ENCODE results near the gene DOP1A. TPM values are rescaled to one million over a fixed set of nuclear protein-coding genes. Genes with fewer than 3 reads are reported as not detected.

The DOP1A gene
- total RNA-seq, 1 experiment from 2014 or later = 16.1 TPM

- TF ChIP-seq CTCF (IDR thresholded peaks at IDR 0.05; ENCODE audit: insufficient read depth in 1 of 2, low read depth in 1 of 2, low read length in 1 of 2, severe bottlenecking in 1 of 2, unreplicated experiment in 1 of 2) = no peak
- intact Hi-C loops (cut with micrococcal nuclease; ENCODE audit: unreplicated experiment) = loop anchor here (1.0 kb wide), 1 partner anchor 71 kb away; the partner anchor contains the start of gene DOP1A
- Mint-ChIP-seq H3K36me3 (ENCODE audit: insufficient read depth, unreplicated experiment) (no peaks in the 10 kb centered on the region), H3K4me1 (ENCODE audit: low read depth, unreplicated experiment) (peaks cover 8% of the 10 kb centered on the region), H3K9me3 (ENCODE audit: unreplicated experiment) (no peaks in the 10 kb centered on the region), H3K27me3 (ENCODE audit: insufficient read depth, unreplicated experiment) (no peaks in the 10 kb centered on the region), H3K4me3 (ENCODE audit: unreplicated experiment) (no peak overlapping the region), H3K27ac (ENCODE audit: unreplicated experiment) (no peak overlapping the region)
- Histone ChIP-seq H3K27me3 (replicated peaks; ENCODE audit: control insufficient read depth, insufficient read depth, low read length) (no peaks in the 10 kb centered on the region), H3K9me3 (no peaks in the 10 kb centered on the region), H3K4me1 (peaks cover 16% of the 10 kb centered on the region), H3K4me3 (ENCODE audit: low read depth, low read length) (no peak overlapping the region), H3K36me3 (ENCODE audit: control insufficient read depth, insufficient read depth, low read length) (no peaks in the 10 kb centered on the region)
- ChIA-PET POLR2A (no interaction called here), CTCF (no interaction called here)
- no peak for DNase-seq
- BruUV-seq (replicated peaks) = no TSS peak
These were observed 70.7 kb downstream of the DOP1A start for GRCh38 chr6:83138118-83138722.

- Mint-ChIP-seq H3K9me3 (ENCODE audit: unreplicated experiment) (no peaks in the 10 kb centered on the region), H3K27ac (ENCODE audit: unreplicated experiment) (no peak overlapping the region), H3K27me3 (ENCODE audit: insufficient read depth, unreplicated experiment) (no peaks in the 10 kb centered on the region), H3K36me3 (ENCODE audit: insufficient read depth, unreplicated experiment) (no peaks in the 10 kb centered on the region), H3K4me1 (ENCODE audit: low read depth, unreplicated experiment) (peaks cover 8% of the 10 kb centered on the region), H3K4me3 (ENCODE audit: unreplicated experiment) (no peak overlapping the region)
- Histone ChIP-seq H3K27me3 (replicated peaks; ENCODE audit: control insufficient read depth, insufficient read depth, low read length) (no peaks in the 10 kb centered on the region), H3K4me1 (peaks cover 16% of the 10 kb centered on the region), H3K9me3 (no peaks in the 10 kb centered on the region), H3K36me3 (ENCODE audit: control insufficient read depth, insufficient read depth, low read length) (no peaks in the 10 kb centered on the region), H3K4me3 (ENCODE audit: low read depth, low read length) (no peak overlapping the region)
- intact Hi-C loops (cut with micrococcal nuclease; ENCODE audit: unreplicated experiment) = loop anchor here (1.0 kb wide), 1 partner anchor 71 kb away; the partner anchor contains the start of gene DOP1A
- no peak for DNase-seq
- no peak for TF ChIP-seq CTCF (IDR thresholded peaks at IDR 0.05; ENCODE audit: insufficient read depth in 1 of 2, low read depth in 1 of 2, low read length in 1 of 2, severe bottlenecking in 1 of 2, unreplicated experiment in 1 of 2)
- no TSS peak for BruUV-seq (replicated peaks)
- CTCF ChIA-PET = no interaction called here
- POLR2A ChIA-PET = no interaction called here
These were observed 71.3 kb downstream of the DOP1A start for GRCh38 chr6:83138758-83139157.

GRCh38 chr6:83151114-83151513, 83.6 kb downstream of the DOP1A start:
- H3K9me3 ChIP-seq = no peaks in the 10 kb centered on the region
- H3K36me3 Mint-ChIP-seq (ENCODE audit: insufficient read depth, unreplicated experiment) = no peaks in the 10 kb centered on the region
- no peaks in the 10 kb centered on the region for H3K36me3 ChIP-seq (ENCODE audit: control insufficient read depth, insufficient read depth, low read length)
- H3K27ac Mint-ChIP-seq (ENCODE audit: unreplicated experiment) = no peak overlapping the region
- no peak overlapping the region for H3K4me3 ChIP-seq (ENCODE audit: low read depth, low read length)
- DNase-seq = peak; percentile 17 to 38
- H3K27me3 ChIP-seq (replicated peaks; ENCODE audit: control insufficient read depth, insufficient read depth, low read length) = no peaks in the 10 kb centered on the region
- H3K4me3 Mint-ChIP-seq (ENCODE audit: unreplicated experiment) = no peak overlapping the region
- ChIA-PET POLR2A (no interaction called here), CTCF (no interaction called here)
- BruUV-seq (replicated peaks) = no TSS peak
- H3K4me1 ChIP-seq = no peaks in the 10 kb centered on the region
- no peaks in the 10 kb centered on the region for H3K9me3 Mint-ChIP-seq (ENCODE audit: unreplicated experiment)
- no peaks in the 10 kb centered on the region for H3K27me3 Mint-ChIP-seq (ENCODE audit: insufficient read depth, unreplicated experiment)
- TF ChIP-seq CTCF (IDR thresholded peaks at IDR 0.05; ENCODE audit: insufficient read depth in 1 of 2, low read depth in 1 of 2, low read length in 1 of 2, severe bottlenecking in 1 of 2, unreplicated experiment in 1 of 2) = no peak
- H3K4me1 Mint-ChIP-seq (ENCODE audit: low read depth, unreplicated experiment) = no peaks in the 10 kb centered on the region
- intact Hi-C loops (cut with micrococcal nuclease; ENCODE audit: unreplicated experiment) = no loop called here

All from Caco-2 (cell line).